Lung (tissue), 12 donors: Measurements from ENCODE around the gene METTL27. TPM values are rescaled to one million over a fixed set of nuclear protein-coding genes. Genes with fewer than 3 reads are reported as not detected.
A peak's percentile ranks its signal among the peaks of the same experiment; 100 is the strongest.

Source experiments
- ATAC-seq: fragments of 200-7000 bp; cut with Tn5 transposase; one replicate; pipeline ENCODE4 v1.9.1; 2020; ENCODE audit warnings: moderate number of reproducible peaks; ENCODE audit not compliant: insufficient read depth, low FRiP score
- DNase-seq, 3 donors: peaks; one replicate each; pipeline ENCODE4 v3.0.0-alpha.2; 2013 to 2017
- H3K27ac ChIP-seq, 2 donors: one replicate each; pipeline ENCODE4 v1.5.1; 2013; ENCODE audit warnings: mild to moderate bottlenecking in 2 of 2, moderate library complexity in 2 of 2, control low read depth in 1 of 2, inconsistent platforms in 1 of 2, low read depth in 1 of 2, low read length in 1 of 2
- H3K27me3 ChIP-seq, 3 donors: one replicate each; pipeline ENCODE4 v1.5.1; 2013; ENCODE audit warnings: low read length in 2 of 3; ENCODE audit not compliant: control insufficient read depth in 3 of 3, insufficient read depth in 3 of 3
- H3K36me3 ChIP-seq, 4 donors: one replicate each; pipeline ENCODE4 v1.5.1; 2013; ENCODE audit warnings: low read length in 4 of 4, mild to moderate bottlenecking in 1 of 4, moderate library complexity in 1 of 4; ENCODE audit not compliant: control insufficient read depth in 4 of 4, insufficient read depth in 4 of 4
- H3K4me1 ChIP-seq, 5 donors: one replicate each; pipeline ENCODE4 v1.5.1; 2013; ENCODE audit warnings: low read length in 5 of 5, mild to moderate bottlenecking in 2 of 5, moderate library complexity in 1 of 5; ENCODE audit not compliant: control insufficient read depth in 5 of 5, insufficient read depth in 5 of 5
- H3K4me3 ChIP-seq: one replicate; pipeline ENCODE4 v1.5.1; 2013; ENCODE audit warnings: mild to moderate bottlenecking, control low read depth, moderate library complexity
- H3K9ac ChIP-seq, 2 donors: one replicate each; pipeline ENCODE4 v1.5.1; 2013; ENCODE audit warnings: low read length in 2 of 2, control low read depth in 1 of 2; ENCODE audit not compliant: insufficient read depth in 1 of 2
- H3K9me3 ChIP-seq, 4 donors: one replicate each; pipeline ENCODE4 v1.5.1; 2013; ENCODE audit warnings: low read length in 3 of 4, mild to moderate bottlenecking in 1 of 4, moderate library complexity in 1 of 4; ENCODE audit not compliant: control insufficient read depth in 4 of 4, insufficient read depth in 3 of 4
- WGBS, 2 donors: extraction: QIAGEN DNeasy Blood & Tissue Kit; methylation state at CpG; one replicate each; pipeline ENCODE4 v1.1.7; 2013; 5-methylcytosine and 5-hydroxymethylcytosine counted together
- polyA plus RNA-seq, 2 donors: library from polyadenylated mRNA; stranded (reverse); fragments of 200-250 nt; gene quantifications; one replicate each; pipeline ENCODE4 v1.2.1, GENCODE V29; 2013
- total RNA-seq, 2 donors: library from RNA; depleted of rRNA in 1 of 2; stranded (reverse); fragments of >200 nt in 1 of 2; gene quantifications; one replicate each; pipeline ENCODE4 v1.2.1, GENCODE V29; 2014 to 2021
- TF ChIP-seq, protein P1 (sequence below): IDR thresholded peaks from 2 replicates; pipeline ENCODE4 v1.5.1; 2012; ENCODE audit warnings: mild to moderate bottlenecking; ENCODE audit errors: control extremely low read depth, extremely low read depth
- donor health status: control.
- donor health status: control.
- donor health status: Bipolar disorder and iron deficiency.
- donor health status: healthy.
- donor health status: DM: yes; HTN: yes; CAD: no.

The METTL27 gene
- total and polyA plus RNA-seq, 4 donors = 2.3 to 22.1 (median 5.1) TPM

DNA sequence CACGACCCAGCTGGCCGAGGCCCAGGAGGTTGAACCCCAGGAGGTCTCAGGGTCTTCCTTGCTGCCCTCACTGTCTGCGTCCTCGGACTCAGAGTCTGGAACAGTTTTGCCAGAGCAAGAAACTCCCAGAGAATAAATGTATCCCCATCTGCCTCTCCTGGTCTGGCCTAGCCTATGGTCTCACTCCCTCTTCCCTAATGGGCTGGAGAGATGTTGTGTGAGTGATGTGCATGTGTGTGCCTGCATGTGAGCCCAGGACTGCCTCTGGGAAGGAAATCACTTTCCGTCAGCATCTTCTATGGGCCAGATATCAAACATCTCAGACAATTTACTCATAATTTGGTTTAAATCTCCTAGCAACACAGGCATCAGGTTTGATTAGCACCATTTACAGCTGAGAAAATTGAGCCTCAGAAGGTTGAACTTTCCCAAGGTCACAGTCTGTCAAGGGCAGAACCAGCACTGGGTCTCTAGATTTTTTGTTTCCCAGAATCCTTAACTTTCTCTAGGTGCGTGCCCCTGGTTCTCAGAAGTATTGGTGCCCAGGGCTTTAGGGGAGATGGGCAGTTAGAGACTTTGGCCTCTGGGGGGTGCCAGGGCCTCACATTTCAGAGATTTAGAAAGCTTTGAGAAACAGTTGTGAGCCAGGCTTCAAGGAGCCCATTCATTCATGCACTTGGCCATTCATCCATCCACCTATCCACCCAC lies 23.6 kb upstream of the METTL27 start:
- Histone ChIP-seq H3K4me1 (peaks cover 0 to 21% (median 11%) of the 10 kb centered on the region in 5 donors), H3K4me3 (no peak overlapping the region), H3K36me3 (no peaks in the 10 kb centered on the region), H3K27ac (no peak overlapping the region), H3K9me3 (no peaks in the 10 kb centered on the region), H3K9ac (no peak overlapping the region), H3K27me3 (no peaks in the 10 kb centered on the region)
- TF ChIP-seq, protein P1, sequence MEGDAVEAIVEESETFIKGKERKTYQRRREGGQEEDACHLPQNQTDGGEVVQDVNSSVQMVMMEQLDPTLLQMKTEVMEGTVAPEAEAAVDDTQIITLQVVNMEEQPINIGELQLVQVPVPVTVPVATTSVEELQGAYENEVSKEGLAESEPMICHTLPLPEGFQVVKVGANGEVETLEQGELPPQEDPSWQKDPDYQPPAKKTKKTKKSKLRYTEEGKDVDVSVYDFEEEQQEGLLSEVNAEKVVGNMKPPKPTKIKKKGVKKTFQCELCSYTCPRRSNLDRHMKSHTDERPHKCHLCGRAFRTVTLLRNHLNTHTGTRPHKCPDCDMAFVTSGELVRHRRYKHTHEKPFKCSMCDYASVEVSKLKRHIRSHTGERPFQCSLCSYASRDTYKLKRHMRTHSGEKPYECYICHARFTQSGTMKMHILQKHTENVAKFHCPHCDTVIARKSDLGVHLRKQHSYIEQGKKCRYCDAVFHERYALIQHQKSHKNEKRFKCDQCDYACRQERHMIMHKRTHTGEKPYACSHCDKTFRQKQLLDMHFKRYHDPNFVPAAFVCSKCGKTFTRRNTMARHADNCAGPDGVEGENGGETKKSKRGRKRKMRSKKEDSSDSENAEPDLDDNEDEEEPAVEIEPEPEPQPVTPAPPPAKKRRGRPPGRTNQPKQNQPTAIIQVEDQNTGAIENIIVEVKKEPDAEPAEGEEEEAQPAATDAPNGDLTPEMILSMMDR = peak; percentile 63
- 84 to 90% methylated on average over 6 of the region's 6 CpGs for WGBS, 2 donors
- ATAC-seq = peak; percentile 38
- peak; percentile 65 to 78 (median 66) for DNase-seq

DNA sequence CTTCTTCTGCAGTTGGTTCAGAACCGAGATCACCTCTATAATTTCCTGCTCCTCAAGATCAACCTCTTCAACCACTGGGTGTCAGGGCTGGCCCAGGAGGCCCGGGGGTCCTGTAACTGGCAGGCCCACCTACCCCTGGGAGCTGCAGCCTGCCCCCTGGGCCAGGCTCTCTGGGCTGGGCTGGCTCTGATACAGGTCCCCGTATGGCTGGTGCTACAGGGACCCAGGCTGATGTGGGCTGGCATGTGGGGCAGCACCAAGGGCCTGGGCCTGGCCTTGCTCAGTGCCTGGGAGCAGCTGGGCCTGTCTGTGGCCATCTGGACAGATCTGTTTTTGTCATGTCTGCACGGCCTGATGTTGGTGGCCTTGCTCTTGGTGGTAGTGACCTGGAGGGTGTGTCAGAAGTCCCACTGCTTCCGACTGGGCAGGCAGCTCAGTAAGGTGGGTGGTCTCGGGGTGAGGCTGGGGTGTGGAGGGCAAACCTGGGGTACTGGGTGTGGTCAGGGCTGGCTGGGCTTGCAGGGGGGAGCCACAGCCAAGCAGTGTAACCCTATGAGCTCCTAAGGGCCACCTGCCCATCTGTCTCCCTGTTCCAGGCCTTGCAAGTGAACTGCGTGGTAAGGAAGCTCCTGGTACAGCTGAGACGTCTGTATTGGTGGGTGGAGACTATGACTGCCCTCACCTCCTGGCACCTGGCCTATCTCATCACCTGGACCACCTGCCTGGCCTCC lies 22.8 kb upstream of the METTL27 start:
- H3K36me3 ChIP-seq = no peaks in the 10 kb centered on the region
- H3K4me3 ChIP-seq = no peak overlapping the region
- no peaks in the 10 kb centered on the region for H3K27me3 ChIP-seq
- no peak overlapping the region for H3K9ac ChIP-seq
- TF ChIP-seq, protein P1 = no peak
- DNase-seq = no peak
- no peak for ATAC-seq
- H3K4me1 ChIP-seq = peaks cover 0 to 17% (median 9%) of the 10 kb centered on the region in 5 donors
- WGBS, 2 donors = 85 to 93% methylated on average over 8 of the region's 8 CpGs
- no peaks in the 10 kb centered on the region for H3K9me3 ChIP-seq
- no peak overlapping the region for H3K27ac ChIP-seq

DNA sequence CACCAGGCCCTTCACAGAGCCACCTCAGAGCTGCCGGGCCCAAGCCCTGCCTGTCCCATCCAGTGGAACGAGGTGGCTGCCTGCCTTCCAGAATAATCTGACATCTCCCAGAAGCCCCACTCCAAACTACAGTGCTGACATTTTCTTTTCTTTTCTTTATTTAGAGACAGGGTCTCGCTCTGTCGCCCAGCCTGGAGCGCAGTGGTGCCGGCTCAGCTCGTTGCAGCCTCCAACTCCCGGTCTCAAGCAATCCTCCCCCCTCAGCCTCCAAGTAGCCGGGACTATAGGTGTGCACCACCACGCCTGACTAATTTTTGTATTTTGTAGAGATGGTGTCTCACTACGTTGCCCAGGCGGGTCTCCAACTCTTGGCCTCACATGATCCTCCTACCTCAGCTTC lies 19.0 kb upstream of the METTL27 start:
- Histone ChIP-seq H3K4me1 (no peaks in the 10 kb centered on the region), H3K27ac (no peak overlapping the region), H3K4me3 (no peak overlapping the region), H3K27me3 (no peaks in the 10 kb centered on the region), H3K9ac (no peak overlapping the region), H3K36me3 (no peaks in the 10 kb centered on the region), H3K9me3 (no peaks in the 10 kb centered on the region)
- TF ChIP-seq, protein P1 = no peak
- WGBS, 2 donors = 93 to 94% methylated on average over 12 of the region's 12 CpGs
- no peak for ATAC-seq
- DNase-seq = no peak
